Keratinocyte (primary cell): ENCODE data around the gene ICAM4. TPM values are rescaled to one million over a fixed set of nuclear protein-coding genes. Genes with fewer than 3 reads are reported as not detected.

Experiments used
- DNase-seq: peaks from one replicate; pipeline ENCODE4 v3.0.0-alpha.2; 2011; ENCODE audit warnings: low read depth, missing footprints, low spot score
- FAIRE-seq: peaks from 2 replicates; lab custom pipeline; 2011; peaks lifted over from hg19 to GRCh38; lab: Jason Lieb, UNC
- H2AFZ ChIP-seq: 2 replicates; pipeline ENCODE4 v1.6.0; 2012; ENCODE audit warnings: low read length, control low read depth, inconsistent platforms; ENCODE audit not compliant: control insufficient read depth
- H3K27ac ChIP-seq: 2 replicates; pipeline ENCODE4 v1.5.1; 2011; ENCODE audit warnings: low read length; ENCODE audit not compliant: control insufficient read depth, insufficient read depth
- H3K27me3 ChIP-seq: 3 replicates; pipeline ENCODE4 v1.6.0; 2011; ENCODE audit warnings: low read length; ENCODE audit not compliant: control insufficient read depth, insufficient read depth; ENCODE audit errors: extremely low read depth
- H3K36me3 ChIP-seq, 2 experiments: 2 replicates in 1 of 2; 3 replicates in 1 of 2; pipeline ENCODE4 v1.5.1; 2011; ENCODE audit warnings: low read length in 2 of 2, mild to moderate bottlenecking in 1 of 2; ENCODE audit not compliant: control insufficient read depth in 2 of 2, insufficient read depth in 2 of 2; ENCODE audit errors: extremely low read depth in 1 of 2
- H3K4me1 ChIP-seq: 3 replicates; pipeline ENCODE4 v1.5.1; 2011; ENCODE audit warnings: low read length; ENCODE audit not compliant: control insufficient read depth, insufficient read depth; ENCODE audit errors: extremely low read depth
- H3K4me2 ChIP-seq: 3 replicates; pipeline ENCODE4 v1.6.0; 2011; ENCODE audit warnings: low read depth, low read length; ENCODE audit not compliant: control insufficient read depth, insufficient read depth; ENCODE audit errors: extremely low read depth
- H3K4me3 ChIP-seq, 3 experiments: fragments of 200-600 bp in 1 of 3; sonication (generic) in 1 of 3; 2 replicates in 2 of 3; 3 replicates in 1 of 3; pipeline ENCODE4 v1.5.1; 2011 to 2016; ENCODE audit warnings: low read length in 3 of 3, mild to moderate bottlenecking in 3 of 3, control low read depth in 2 of 3, inconsistent platforms in 1 of 3, low read depth in 1 of 3, mixed read lengths in 1 of 3, mixed run types in 1 of 3, moderate library complexity in 1 of 3; ENCODE audit not compliant: control insufficient read depth in 2 of 3, insufficient read depth in 2 of 3; ENCODE audit errors: extremely low read depth in 1 of 3
- H3K79me2 ChIP-seq: 2 replicates; pipeline ENCODE4 v1.6.0; 2012; ENCODE audit warnings: low read length; ENCODE audit not compliant: control insufficient read depth, insufficient read depth
- H3K9ac ChIP-seq: 3 replicates; pipeline ENCODE4 v1.6.0; 2011; ENCODE audit warnings: low read length; ENCODE audit not compliant: control insufficient read depth, insufficient read depth; ENCODE audit errors: extremely low read depth
- H3K9me1 ChIP-seq: 3 replicates; pipeline ENCODE4 v1.6.0; 2011; ENCODE audit warnings: low read length; ENCODE audit not compliant: control insufficient read depth, insufficient read depth; ENCODE audit errors: extremely low read depth
- H3K9me3 ChIP-seq: 2 replicates; pipeline ENCODE4 v1.5.1; 2012; ENCODE audit warnings: low read depth, low read length; ENCODE audit not compliant: control insufficient read depth
- H4K20me1 ChIP-seq: 3 replicates; pipeline ENCODE4 v1.6.0; 2011; ENCODE audit warnings: low read length; ENCODE audit not compliant: control insufficient read depth, insufficient read depth; ENCODE audit errors: extremely low read depth
- CTCF ChIP-seq, 3 experiments: IDR thresholded peaks in 1 of 3; conservative IDR thresholded peaks in 1 of 3; optimal IDR thresholded peaks in 1 of 3; 2 replicates in 2 of 3; 3 replicates in 1 of 3; pipeline versions ENCODE3 to v1.5.1; 2011; ENCODE audit warnings: low read length in 3 of 3, mild to moderate bottlenecking in 3 of 3, moderate library complexity in 2 of 3, control low read depth in 1 of 3, inconsistent platforms in 1 of 3; ENCODE audit not compliant: insufficient read depth in 2 of 3; ENCODE audit errors: extremely low read depth in 1 of 3
- EZH2 ChIP-seq: IDR thresholded peaks from one replicate; pipeline ENCODE4 v1.6.1; 2012; ENCODE audit warnings: inconsistent platforms, mild to moderate bottlenecking, low read length, moderate library complexity
- dilution Hi-C: fragments of 300-500 bp; cut with MboI; formaldehyde crosslinking; loops from one replicate; pipeline ENCODE4 v1.7.0; 2020; ENCODE audit warnings: low sequenced_read_pairs; ENCODE audit not compliant: extremely low pct_ligation_motif_present
- polyA plus RNA-seq, 5 experiments: library from polyadenylated mRNA; depleted of rRNA in 3 of 5; stranded (reverse) in 3 of 5; stranded (forward) in 1 of 5; unstranded in 1 of 5; fragments of >200 nt; gene quantifications; 1 replicate in 1 of 5; 2 replicates in 3 of 5; 3 replicates in 1 of 5; pipeline versions ENCODE4 v1.2.1 to v1.2.3, GENCODE V29; 2011 to 2012; ENCODE audit warnings: missing spikeins in 2 of 5, low read depth in 1 of 5, low replicate concordance in 1 of 5

The ICAM4 gene
- polyA plus RNA-seq, 1 donor (not counting 4 experiments of a cell fraction or from before 2014, with no cell fraction given) = 0.25 TPM

- DNase-seq (no peak), FAIRE-seq (no peak)
- Histone ChIP-seq H3K9me1 (no peaks in the 10 kb centered on the region), H3K4me1 (peaks cover 22% of the 10 kb centered on the region), H2AFZ (no peak overlapping the region), H3K9me3 (no peaks in the 10 kb centered on the region), H3K79me2 (peaks cover 16% of the 10 kb centered on the region), H3K27me3 (no peaks in the 10 kb centered on the region), H4K20me1 (no peaks in the 10 kb centered on the region), H3K36me3 (peaks cover 26 to 29% of the 10 kb centered on the region in 2 experiments), H3K9ac (no peak overlapping the region), H3K4me3 (no peak overlapping the region), H3K4me2 (no peak overlapping the region), H3K27ac (no peak overlapping the region)
- TF ChIP-seq EZH2 (no peak), CTCF (optimal IDR thresholded peaks at IDR 0.05 in 1 of 3, IDR thresholded peaks at IDR 0.05 in 1 of 3, conservative IDR thresholded peaks at IDR 0.05 in 1 of 3; ENCODE audit: extremely low read depth in 1 of 3, insufficient read depth in 2 of 3, low read length in 3 of 3) (no peak)
- dilution Hi-C loops = no loop called here
Observed at GRCh38 chr19:10255358-10255757, 31.4 kb upstream of the ICAM4 start.

- FAIRE-seq (no peak), DNase-seq (no peak)
- TF ChIP-seq CTCF (optimal IDR thresholded peaks at IDR 0.05 in 1 of 3, IDR thresholded peaks at IDR 0.05 in 1 of 3, conservative IDR thresholded peaks at IDR 0.05 in 1 of 3; ENCODE audit: extremely low read depth in 1 of 3, insufficient read depth in 2 of 3, low read length in 3 of 3) (no peak), EZH2 (no peak)
- H3K4me3 ChIP-seq = no peak overlapping the region
- dilution Hi-C loops = no loop called here
- H3K79me2 ChIP-seq = peaks cover 16% of the 10 kb centered on the region
- H3K4me1 ChIP-seq = peaks cover 27% of the 10 kb centered on the region
- no peak overlapping the region for H2AFZ ChIP-seq
- no peak overlapping the region for H3K9ac ChIP-seq
- no peak overlapping the region for H3K27ac ChIP-seq
- no peaks in the 10 kb centered on the region for H4K20me1 ChIP-seq
- H3K27me3 ChIP-seq = no peaks in the 10 kb centered on the region
- no peak overlapping the region for H3K4me2 ChIP-seq
- no peaks in the 10 kb centered on the region for H3K9me1 ChIP-seq
- no peaks in the 10 kb centered on the region for H3K9me3 ChIP-seq
- H3K36me3 ChIP-seq = peaks cover 26 to 29% of the 10 kb centered on the region in 2 experiments
Observed at GRCh38 chr19:10256551-10256950, 30.2 kb upstream of the ICAM4 start.
